ENCODE measurements around the gene PCSK7.

DNA sequence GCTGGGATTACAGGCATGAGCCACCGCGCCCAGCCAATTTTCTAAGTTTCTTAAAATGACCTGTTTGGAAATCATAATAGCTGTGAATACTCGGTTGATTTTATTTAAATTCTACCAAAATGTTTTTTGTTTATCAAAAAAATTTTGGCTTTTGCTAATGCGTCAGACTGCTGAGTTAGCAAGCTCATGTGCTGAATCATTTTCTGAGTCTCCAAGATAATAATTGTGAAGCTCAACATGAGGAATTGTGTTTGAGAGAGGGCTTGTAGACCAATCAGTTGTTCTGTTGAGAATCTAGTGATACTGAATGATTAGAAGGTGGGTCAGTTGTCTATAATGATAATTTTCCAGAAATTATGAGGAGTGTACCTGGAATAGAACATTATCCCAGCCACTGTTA is 16.5 kb upstream of the PCSK7 start:
- TF ChIP-seq CTCF (IDR thresholded peaks at IDR 0.05) (no peak), POLR2AphosphoS5 (IDR thresholded peaks at IDR 0.05) (no peak)

All from prostate gland (tissue), 2 donors.